Urinary bladder (tissue), 4 donors: ENCODE measurements around the gene NR3C1. TPM values are rescaled to one million over a fixed set of nuclear protein-coding genes. Genes with fewer than 3 reads are reported as not detected.

ENCODE experiments used
- DNase-seq: peaks from one replicate; pipeline ENCODE4 v3.0.0-alpha.2; 2015; ENCODE audit errors: extremely low spot score
- H3K27ac ChIP-seq: one replicate; pipeline ENCODE4 v1.5.1; 2013; ENCODE audit warnings: low read depth, mild to moderate bottlenecking, moderate library complexity
- H3K36me3 ChIP-seq: one replicate; pipeline ENCODE4 v1.6.1; 2013; ENCODE audit warnings: mild to moderate bottlenecking, moderate library complexity; ENCODE audit not compliant: insufficient read depth
- H3K4me1 ChIP-seq: one replicate; pipeline ENCODE4 v1.6.1; 2013; ENCODE audit warnings: mild to moderate bottlenecking, moderate library complexity; ENCODE audit not compliant: insufficient read depth
- H3K4me3 ChIP-seq: one replicate; pipeline ENCODE4 v1.5.1; 2013; ENCODE audit warnings: low read depth, low read length
- WGBS: extraction: QIAGEN DNeasy Blood & Tissue Kit; methylation state at CpG from one replicate; pipeline ENCODE4 v1.1.7; 2013; 5-methylcytosine and 5-hydroxymethylcytosine counted together
- polyA plus RNA-seq: library from polyadenylated mRNA; stranded (reverse); fragments of 200-250 nt; gene quantifications from one replicate; pipeline ENCODE4 v1.2.3, GENCODE V29; 2013
- total RNA-seq: library from RNA; depleted of rRNA; stranded (reverse); fragments of >200 nt; gene quantifications from one replicate; pipeline ENCODE4 v1.2.3, GENCODE V29; 2014
- donor health status: healthy with polysubstance abuse.
- donor health status: healthy.

The NR3C1 gene
- total and polyA plus RNA-seq, 2 donors, result 29.2 to 80.2 TPM

DNA sequence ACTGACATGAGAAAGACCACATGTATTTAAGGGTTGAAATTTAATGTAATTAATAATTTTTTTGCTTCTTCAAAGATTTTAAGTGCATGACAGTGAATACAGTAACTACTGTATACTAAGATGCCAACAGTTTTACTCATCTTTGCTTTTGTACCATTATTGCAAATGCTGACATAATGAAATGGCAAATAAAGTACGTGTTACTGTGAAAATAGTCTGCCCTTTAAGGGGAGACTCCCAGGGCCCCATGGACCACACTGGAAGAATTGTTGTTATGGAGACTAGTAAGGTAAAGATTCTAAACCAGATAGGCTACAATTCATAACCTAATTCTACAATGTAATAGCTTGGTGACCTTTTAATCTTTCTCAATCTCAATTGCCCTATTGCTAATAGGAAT is 84.7 kb downstream of the NR3C1 start:
- DNase-seq, result no peak
- WGBS, result 95% methylated on average over 1 of the region's 1 CpG
- no peaks in the 10 kb centered on the region for H3K4me1 ChIP-seq
- no peak overlapping the region for H3K27ac ChIP-seq
- no peak overlapping the region for H3K4me3 ChIP-seq
- H3K36me3 ChIP-seq, result no peaks in the 10 kb centered on the region

DNA sequence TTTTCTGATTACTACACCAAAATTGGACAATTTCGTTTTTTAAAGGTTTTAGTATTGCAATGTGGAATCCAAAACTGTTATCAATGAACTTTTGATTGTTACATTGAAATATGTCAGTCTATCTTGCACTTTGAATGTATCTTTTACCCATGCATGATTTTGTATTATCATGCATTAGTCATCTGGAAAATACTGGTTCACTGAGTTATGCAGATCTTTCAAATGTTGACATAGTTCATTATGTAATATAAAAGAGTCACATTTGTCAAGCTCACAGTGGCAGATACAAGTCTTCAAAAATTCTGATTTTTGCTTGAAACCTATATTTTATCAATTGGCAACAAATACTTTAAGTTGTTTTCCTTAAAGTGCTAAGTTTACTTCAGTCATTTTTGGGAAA is 85.2 kb downstream of the NR3C1 start:
- H3K4me3 ChIP-seq, result no peak overlapping the region
- no peak for DNase-seq
- no peaks in the 10 kb centered on the region for H3K36me3 ChIP-seq
- no peaks in the 10 kb centered on the region for H3K4me1 ChIP-seq
- WGBS, result 96% methylated on average over 1 of the region's 1 CpG
- no peak overlapping the region for H3K27ac ChIP-seq

DNA sequence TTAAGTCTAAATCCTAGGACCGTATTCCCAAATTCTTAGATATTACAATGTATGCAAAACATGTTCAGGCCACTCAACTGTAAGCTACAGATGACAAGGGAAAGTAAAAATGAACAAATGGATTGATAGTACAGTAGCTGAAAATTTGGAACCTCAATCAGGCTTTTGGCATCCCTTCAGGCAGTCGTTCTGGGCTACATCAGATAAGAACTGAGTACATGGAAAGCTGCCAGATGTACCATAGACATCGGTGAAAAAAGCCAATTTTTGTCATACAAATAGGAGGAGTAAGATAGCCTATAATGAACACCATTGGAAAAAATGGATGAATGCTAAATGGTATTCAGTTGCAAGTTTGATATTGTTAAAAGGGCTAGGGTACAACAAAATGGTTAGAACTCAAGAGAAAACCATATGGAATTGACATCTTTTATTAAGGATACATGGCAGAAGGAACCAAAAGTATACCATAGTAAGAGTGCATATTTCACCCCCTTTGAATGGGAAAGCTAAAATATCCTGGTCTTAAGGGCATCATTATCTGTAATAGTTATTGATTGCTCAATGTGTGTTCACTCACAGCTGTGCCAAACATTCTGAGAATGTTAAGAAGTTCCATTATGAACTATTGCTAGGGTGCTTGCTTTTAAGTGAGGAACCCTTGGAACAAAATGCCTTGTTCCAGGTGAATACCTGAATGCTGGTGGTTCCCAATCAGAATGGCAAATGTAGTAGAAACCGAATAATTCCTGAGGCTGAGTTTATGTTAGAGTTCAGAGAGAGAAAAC is 86.4 kb downstream of the NR3C1 start:
- 32% methylated on average over 4 of the region's 4 CpGs for WGBS
- no peak for DNase-seq
- no peak overlapping the region for H3K4me3 ChIP-seq
- H3K27ac ChIP-seq, result no peak overlapping the region
- no peaks in the 10 kb centered on the region for H3K4me1 ChIP-seq
- H3K36me3 ChIP-seq, result no peaks in the 10 kb centered on the region

DNA sequence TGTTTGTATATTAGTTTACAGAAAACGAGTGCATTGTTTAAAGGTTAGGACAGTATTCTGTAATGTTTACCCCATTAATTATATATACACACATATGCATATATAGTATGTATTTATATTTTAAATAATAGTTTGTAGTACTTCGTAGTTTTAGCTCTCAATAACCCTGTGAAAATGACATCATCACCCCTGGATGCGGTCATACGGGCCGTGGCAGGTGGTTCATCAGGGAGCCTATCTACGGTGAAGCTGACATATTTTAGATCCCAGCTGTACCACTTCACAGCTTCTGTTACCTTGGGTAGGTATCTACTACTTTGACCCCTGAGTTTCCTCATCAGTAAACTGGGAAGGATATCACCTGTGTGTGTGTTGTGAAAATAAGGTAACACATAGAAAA is 87.1 kb downstream of the NR3C1 start:
- no peak overlapping the region for H3K4me3 ChIP-seq
- no peak overlapping the region for H3K27ac ChIP-seq
- DNase-seq, result no peak
- 92% methylated on average over 6 of the region's 6 CpGs for WGBS
- no peaks in the 10 kb centered on the region for H3K4me1 ChIP-seq
- no peaks in the 10 kb centered on the region for H3K36me3 ChIP-seq

DNA sequence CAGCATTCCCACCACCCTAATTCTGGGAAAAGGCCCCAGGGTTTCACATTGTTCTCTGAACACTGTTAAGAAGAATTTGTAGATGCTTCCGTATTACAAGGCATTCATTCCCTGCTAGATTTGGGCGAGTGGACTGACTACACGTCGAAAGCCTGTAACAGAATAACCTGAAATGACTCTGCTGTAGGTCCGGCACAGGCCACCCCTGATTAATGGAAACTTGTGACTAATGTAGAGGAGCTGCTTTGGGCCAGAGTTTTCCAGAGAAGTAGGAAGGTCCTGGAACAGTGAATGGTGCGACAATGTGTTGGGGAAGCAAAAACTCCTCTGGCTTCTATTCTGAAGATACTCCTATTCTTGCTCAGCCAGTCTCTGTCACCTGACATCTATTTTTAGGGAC is 87.6 kb downstream of the NR3C1 start:
- H3K27ac ChIP-seq, result no peak overlapping the region
- 88% methylated on average over 6 of the region's 6 CpGs for WGBS
- no peaks in the 10 kb centered on the region for H3K4me1 ChIP-seq
- H3K36me3 ChIP-seq, result no peaks in the 10 kb centered on the region
- DNase-seq, result no peak
- H3K4me3 ChIP-seq, result no peak overlapping the region

DNA sequence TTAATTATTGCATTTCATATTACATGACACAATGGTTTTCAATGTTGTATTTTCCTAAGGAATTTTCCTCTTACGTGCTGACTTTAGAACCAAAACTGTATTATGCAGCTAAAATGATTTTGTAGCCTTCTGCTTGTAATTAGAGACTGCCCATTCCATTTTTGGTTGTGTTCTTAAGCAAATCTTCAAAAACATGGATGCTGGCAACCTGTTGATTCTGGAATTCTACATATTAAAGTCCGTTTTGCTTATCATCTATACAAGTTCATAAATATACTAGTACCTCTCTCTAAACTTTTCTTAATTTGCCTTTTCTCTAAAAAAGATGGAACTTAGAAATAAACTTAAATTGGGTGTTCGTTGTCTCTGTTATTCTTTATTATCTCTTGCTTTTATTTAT is 88.3 kb downstream of the NR3C1 start:
- H3K27ac ChIP-seq, result no peak overlapping the region
- DNase-seq, result no peak
- WGBS, result 89% methylated on average over 3 of the region's 3 CpGs
- no peaks in the 10 kb centered on the region for H3K36me3 ChIP-seq
- H3K4me3 ChIP-seq, result no peak overlapping the region
- no peaks in the 10 kb centered on the region for H3K4me1 ChIP-seq

DNA sequence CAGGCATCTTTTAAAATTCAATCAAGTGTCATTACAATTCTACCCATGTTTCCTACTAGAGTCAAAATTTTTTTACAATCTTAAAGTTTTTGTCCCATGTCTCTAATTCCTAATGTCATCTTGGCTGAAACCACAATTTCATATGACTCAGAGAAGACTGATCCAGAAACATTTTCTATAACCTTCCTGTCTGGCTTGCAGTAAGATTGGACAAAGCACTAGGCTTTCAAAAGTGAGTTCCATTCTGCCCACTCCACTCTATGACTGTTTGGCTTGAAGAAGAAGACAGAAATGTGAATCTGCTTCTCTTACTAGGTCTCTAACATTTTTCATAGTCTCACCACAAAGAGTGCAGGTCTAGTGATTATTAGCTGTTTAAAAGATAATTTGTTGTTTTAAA is 88.8 kb downstream of the NR3C1 start:
- no peak for DNase-seq
- Histone ChIP-seq H3K27ac (no peak overlapping the region), H3K4me1 (no peaks in the 10 kb centered on the region)

DNA sequence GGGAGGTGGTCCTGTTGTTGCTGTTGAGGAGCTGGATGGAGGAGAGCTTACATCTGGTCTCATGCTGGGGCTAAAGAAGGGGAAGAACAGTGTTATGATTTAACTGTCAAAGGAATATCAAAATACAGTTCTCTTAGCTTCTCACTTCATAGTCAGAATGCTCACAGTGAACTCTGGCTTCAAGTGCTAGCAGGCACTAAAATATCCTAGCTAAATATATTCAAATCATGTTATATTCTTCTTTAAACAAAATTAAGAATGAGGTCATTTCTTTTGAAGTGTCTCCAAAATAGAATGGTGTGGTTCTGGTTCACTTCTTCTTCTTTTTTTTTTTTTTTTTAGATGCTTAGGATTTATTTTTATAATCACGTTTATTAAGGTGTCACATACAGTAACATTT is 89.4 kb downstream of the NR3C1 start:
- Histone ChIP-seq H3K27ac (no peak overlapping the region), H3K4me1 (no peaks in the 10 kb centered on the region), H3K36me3 (no peaks in the 10 kb centered on the region), H3K4me3 (no peak overlapping the region)
- 36% methylated on average over 1 of the region's 1 CpG for WGBS
- no peak for DNase-seq

More for the DNA sequence above, 88.8 kb downstream of the NR3C1 start:
- no peaks in the 10 kb centered on the region for H3K36me3 ChIP-seq
- no peak overlapping the region for H3K4me3 ChIP-seq

DNA sequence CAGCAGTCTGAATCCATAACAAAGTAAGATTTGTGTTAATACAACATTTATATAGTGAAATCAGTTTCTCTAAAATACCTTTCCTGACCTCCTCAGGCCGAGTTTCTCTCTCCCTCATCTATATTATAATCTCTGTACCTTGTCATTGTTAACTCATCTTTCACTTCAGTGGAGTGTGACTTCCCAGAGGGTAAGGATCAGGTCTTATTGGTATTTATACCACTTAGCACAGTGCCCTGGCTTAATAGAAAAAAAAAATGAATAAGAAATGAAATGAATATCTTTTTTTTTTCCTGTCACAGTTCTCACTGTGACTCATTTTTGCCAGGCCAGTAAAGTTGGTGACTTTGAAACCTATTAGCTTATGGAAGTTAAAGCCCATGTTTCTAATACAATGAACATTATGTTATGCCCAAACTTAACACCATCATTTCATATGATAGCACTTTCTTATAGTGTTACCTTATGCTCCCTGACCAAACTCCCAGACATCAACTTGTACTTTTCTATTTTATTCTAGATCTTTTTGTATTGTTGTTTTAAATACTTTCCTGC is 90.1 kb downstream of the NR3C1 start:
- H3K27ac ChIP-seq, result no peak overlapping the region
- no peaks in the 10 kb centered on the region for H3K4me1 ChIP-seq
- no peak for DNase-seq
- no peak overlapping the region for H3K4me3 ChIP-seq
- WGBS, result 52% methylated on average over 1 of the region's 1 CpG
- no peaks in the 10 kb centered on the region for H3K36me3 ChIP-seq

DNA sequence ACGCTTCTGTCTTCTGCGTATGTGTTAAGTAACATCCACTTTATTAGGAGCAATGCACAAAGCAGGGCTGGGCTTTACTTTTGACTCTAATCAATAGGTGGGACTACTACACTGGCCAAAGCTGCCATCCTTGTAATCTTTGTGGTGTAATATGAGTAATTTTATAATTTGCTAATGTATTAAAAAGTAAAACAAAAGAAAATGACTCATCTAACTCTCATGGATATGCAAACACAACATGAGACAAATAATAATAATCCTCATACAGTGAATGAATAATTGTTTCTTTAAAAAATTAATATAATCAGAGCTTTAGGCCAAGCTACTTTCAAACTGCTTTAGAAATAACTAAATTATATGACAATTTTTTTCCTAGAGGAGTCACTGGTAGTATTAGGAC is 90.7 kb downstream of the NR3C1 start:
- Histone ChIP-seq H3K27ac (no peak overlapping the region), H3K4me1 (no peaks in the 10 kb centered on the region), H3K36me3 (no peaks in the 10 kb centered on the region), H3K4me3 (no peak overlapping the region)
- WGBS, result 98% methylated on average over 2 of the region's 2 CpGs
- DNase-seq, result no peak

DNA sequence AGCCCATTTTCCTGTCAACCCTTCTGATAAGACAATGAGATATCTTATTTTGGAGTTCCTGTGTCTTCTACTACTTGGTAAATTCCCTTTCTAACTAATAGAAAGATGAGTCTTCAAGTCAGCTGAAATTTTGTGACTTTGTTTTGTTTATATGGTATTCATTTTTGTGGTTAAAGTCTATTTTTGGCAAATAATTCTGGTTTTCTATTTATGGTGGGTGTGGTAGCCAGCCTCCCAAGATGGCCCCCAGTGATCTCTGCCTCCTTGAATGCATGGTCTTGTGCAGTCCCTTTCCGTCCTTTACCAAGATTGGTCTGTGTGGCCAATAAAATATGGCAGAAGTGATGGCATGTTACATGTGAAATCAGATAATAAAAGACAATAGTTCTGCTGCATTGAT is 91.5 kb downstream of the NR3C1 start:
- Histone ChIP-seq H3K36me3 (no peaks in the 10 kb centered on the region), H3K27ac (no peak overlapping the region), H3K4me3 (no peak overlapping the region), H3K4me1 (no peaks in the 10 kb centered on the region)
- 97% methylated on average over 1 of the region's 1 CpG for WGBS
- no peak for DNase-seq

DNA sequence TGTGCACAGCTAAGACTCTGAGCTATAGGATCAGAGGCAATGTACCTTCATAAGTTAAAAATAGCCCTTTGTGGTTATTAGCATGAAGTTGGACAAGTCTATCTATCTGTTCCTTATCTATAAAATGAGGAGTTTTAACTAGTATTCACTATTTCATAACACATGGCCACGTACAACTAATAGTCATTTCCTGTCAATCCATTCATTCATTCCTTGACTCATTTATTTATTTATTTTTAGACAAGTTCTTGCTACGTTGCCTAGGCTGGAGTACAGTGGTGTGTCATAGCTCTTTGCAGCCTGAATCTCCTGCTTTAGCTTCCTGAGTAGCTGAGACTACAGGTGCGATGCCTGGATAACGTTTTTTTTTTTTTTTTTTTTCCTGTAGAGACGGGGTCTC is 92.1 kb downstream of the NR3C1 start:
- no peak overlapping the region for H3K4me3 ChIP-seq
- no peaks in the 10 kb centered on the region for H3K4me1 ChIP-seq
- no peaks in the 10 kb centered on the region for H3K36me3 ChIP-seq
- no peak for DNase-seq
- WGBS, result 89% methylated on average over 5 of the region's 5 CpGs
- H3K27ac ChIP-seq, result no peak overlapping the region

DNA sequence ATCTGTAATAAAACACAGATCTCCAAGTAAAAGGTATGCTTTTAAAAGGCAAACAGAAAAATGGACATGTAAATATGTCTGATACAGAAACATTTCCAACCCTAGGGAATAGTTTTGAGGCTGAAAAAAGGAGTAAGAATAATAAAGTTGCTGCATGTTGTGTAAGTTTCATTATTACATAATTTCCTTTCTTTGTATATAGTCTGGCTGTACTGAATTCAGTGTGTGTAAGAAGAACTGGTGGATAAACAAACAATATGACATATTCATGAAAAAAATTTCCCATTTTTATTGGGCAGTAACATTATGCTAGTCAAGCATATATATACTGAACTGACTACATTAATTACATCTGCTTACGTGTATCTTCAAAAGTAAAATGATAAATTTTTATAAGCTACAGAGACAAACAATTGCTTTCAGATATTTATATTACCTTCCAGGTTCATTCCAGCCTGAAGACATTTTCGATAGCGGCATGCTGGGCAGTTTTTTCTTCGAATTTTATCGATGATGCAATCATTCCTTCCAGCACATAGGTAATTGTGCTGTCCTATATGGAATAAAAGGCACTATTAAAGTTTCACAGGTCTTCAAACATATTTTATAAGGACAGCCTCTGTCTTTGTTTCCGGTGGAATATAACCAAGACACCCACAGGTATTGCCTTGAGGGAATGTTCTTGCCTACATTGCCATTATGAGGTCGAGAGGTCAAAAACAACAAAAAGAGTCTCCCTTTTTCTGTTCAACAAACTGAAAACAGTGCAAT is 93.6 kb downstream of the NR3C1 start:
- no peaks in the 10 kb centered on the region for H3K4me1 ChIP-seq
- H3K36me3 ChIP-seq, result no peaks in the 10 kb centered on the region
- WGBS, result 90% methylated on average over 7 of the region's 7 CpGs
- no peak for DNase-seq
- no peak overlapping the region for H3K27ac ChIP-seq
- no peak overlapping the region for H3K4me3 ChIP-seq

DNA sequence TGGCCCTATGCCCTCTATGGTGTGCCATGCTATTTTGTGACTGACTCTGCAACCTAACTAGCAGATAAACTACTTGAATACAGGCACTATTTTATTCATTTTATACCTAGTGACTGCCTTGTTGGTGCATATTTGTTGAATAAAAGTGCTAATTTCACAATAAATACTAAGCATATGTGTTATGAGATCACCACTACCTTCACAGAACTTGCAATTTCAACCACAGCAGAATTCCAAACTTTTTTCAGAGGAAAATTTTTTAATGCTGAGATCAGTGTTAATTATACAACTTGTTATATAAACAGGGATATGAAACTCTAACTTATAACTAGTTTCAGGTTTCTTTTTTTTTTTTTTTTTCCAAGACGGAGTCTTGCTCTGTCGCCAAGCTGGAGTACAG is 94.8 kb downstream of the NR3C1 start:
- Histone ChIP-seq H3K36me3 (no peaks in the 10 kb centered on the region), H3K4me1 (no peaks in the 10 kb centered on the region), H3K27ac (peak overlapping the region; percentile 5), H3K4me3 (no peak overlapping the region)
- WGBS, result 87% methylated on average over 2 of the region's 2 CpGs
- DNase-seq, result no peak
